ENCODE results near the gene KCTD20. TPM values are rescaled to one million over a fixed set of nuclear protein-coding genes. Genes with fewer than 3 reads are reported as not detected.

Gene KCTD20
- total RNA-seq, 6 experiments from 2014 or later, result 53.0 to 81.7 (median 65.4) TPM

DNA sequence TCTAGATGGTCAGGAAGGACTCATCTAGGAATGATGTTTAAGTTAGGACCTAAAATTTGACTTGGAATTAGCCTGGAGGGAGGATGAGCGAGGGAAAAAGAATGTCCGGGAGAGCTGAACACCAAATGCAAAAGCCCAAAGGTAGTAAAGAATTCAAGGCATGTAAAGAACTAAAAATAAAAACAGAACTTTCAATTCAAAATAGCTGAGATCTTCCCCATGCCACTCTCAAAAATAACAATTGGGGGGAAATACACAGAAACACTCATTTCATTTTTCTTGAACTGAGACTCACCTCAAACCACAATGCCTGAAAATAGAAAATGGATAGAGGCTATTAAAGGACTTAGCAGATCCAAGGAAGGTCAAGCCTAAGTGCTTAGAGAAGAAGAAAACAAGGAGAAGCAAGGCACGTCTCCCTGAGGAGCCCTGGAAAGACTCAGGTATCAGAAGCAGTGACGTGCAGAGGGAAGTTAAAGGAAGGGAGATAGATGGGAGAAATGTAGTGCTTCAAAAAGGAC lies 10.6 kb upstream of the KCTD20 start:
- peaks cover 68% of the 10 kb centered on the region for H3K4me1 Mint-ChIP-seq (ENCODE audit: low read depth)
- TF ChIP-seq, protein P1, sequence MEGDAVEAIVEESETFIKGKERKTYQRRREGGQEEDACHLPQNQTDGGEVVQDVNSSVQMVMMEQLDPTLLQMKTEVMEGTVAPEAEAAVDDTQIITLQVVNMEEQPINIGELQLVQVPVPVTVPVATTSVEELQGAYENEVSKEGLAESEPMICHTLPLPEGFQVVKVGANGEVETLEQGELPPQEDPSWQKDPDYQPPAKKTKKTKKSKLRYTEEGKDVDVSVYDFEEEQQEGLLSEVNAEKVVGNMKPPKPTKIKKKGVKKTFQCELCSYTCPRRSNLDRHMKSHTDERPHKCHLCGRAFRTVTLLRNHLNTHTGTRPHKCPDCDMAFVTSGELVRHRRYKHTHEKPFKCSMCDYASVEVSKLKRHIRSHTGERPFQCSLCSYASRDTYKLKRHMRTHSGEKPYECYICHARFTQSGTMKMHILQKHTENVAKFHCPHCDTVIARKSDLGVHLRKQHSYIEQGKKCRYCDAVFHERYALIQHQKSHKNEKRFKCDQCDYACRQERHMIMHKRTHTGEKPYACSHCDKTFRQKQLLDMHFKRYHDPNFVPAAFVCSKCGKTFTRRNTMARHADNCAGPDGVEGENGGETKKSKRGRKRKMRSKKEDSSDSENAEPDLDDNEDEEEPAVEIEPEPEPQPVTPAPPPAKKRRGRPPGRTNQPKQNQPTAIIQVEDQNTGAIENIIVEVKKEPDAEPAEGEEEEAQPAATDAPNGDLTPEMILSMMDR (IDR thresholded peaks at IDR 0.05), result no peak
- peak overlapping the region; percentile 85 for H3K27ac Mint-ChIP-seq
- peak; percentile 53 for DNase-seq
- H3K4me3 Mint-ChIP-seq, result peak overlapping the region; percentile 77
- peaks cover 6% of the 10 kb centered on the region; the same call in 1 of the 2 replicates for H3K9me3 Mint-ChIP-seq
- peaks cover 6% of the 10 kb centered on the region for H3K36me3 Mint-ChIP-seq (ENCODE audit: low read depth)
- H3K27me3 Mint-ChIP-seq (ENCODE audit: insufficient read depth), result no peaks in the 10 kb centered on the region

DNA sequence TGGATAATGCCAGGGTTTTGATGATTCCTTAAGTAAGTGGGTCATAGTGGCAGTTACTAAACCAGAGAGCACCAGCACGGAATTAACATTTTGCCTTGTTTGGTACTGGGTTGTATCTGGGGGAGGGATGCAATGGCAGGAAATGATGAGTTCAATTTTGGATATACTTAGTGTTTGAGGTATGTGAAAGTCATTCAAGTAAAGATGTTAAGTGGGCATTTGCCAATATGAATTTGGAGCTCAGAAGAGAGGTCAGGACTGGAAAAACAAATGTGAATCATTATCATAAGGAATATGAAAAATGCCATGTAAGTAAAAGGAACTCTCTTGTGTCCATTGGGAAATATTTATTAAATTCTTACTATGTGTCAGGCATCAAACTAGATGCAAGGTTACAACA lies 6.3 kb upstream of the KCTD20 start:
- Mint-ChIP-seq H3K4me3 (peak overlapping the region; percentile 13; the same call in 1 of the 2 replicates), H3K4me1 (ENCODE audit: low read depth) (peaks cover 53% of the 10 kb centered on the region), H3K27ac (peak overlapping the region; percentile 67), H3K36me3 (ENCODE audit: low read depth) (peaks cover 6% of the 10 kb centered on the region), H3K9me3 (peaks cover 6% of the 10 kb centered on the region; the same call in 1 of the 2 replicates), H3K27me3 (ENCODE audit: insufficient read depth) (no peaks in the 10 kb centered on the region)
- TF ChIP-seq, protein P1 (IDR thresholded peaks at IDR 0.05), result no peak
- DNase-seq, result peak; percentile 30

DNA sequence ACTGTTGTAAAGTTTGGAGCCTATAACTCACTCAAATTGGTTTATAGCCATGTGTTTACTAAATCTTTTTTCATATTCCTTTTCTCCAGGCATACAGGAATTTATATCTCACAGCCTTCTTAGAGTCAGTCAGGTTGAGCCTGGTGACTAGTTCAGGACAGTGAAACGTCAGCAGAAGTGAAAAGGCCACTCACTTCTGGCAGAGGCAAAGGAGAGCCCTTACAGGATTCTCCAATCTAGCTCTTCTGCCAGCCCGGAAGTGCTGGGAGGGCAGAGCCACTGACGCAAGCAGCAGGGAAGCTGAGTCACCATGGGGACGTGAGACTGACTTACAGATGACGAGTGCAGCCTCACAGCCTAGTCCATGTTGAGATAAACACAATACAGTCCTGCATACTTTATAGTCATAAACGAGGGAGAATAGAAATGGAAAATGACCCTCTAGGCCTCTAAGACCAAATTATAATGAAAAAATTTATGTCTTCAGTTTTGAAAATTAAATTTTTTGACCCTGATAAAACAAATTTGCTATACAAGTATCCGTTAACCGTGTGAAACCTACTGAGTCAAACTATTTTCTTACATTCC lies 1.4 kb upstream of the KCTD20 start:
- H3K27me3 Mint-ChIP-seq (ENCODE audit: insufficient read depth), result peaks cover 2% of the 10 kb centered on the region; the same call in 1 of the 2 replicates
- H3K4me1 Mint-ChIP-seq (ENCODE audit: low read depth), result peaks cover 53% of the 10 kb centered on the region
- H3K36me3 Mint-ChIP-seq (ENCODE audit: low read depth), result peaks cover 23% of the 10 kb centered on the region
- peak; percentile 99 for DNase-seq
- H3K27ac Mint-ChIP-seq, result peak overlapping the region; percentile 93
- H3K4me3 Mint-ChIP-seq, result peak overlapping the region; percentile 60
- H3K9me3 Mint-ChIP-seq, result no peaks in the 10 kb centered on the region
- TF ChIP-seq, protein P1 (IDR thresholded peaks at IDR 0.05), result no peak

DNA sequence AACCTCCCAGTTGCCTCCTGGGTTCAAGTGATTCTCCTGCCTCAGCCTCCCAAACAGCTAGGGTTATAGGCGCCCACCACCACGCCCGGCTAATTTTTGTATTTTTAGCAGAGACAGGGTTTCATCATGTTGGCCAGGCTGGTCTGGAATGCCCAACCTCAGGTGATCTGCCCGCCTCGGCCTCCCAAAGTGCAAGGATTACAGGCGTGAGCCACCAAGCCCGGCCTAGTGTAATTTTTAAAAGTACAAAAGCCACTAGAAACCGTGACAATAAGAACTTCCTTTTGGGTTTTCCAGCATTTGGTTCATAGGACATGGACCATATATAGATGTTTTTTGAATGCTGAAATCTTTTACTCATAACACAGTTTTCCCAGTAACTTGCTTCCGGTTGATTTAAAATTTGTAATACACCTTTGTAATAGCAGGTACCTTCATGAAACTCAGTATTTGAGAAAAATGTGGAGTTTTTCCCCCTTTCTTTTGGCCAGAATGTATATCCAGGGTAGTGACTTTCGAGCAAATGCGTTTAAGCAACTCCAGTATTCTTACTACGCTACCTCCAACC lies 613 bp upstream of the KCTD20 start:
- TF ChIP-seq, protein P1 (IDR thresholded peaks at IDR 0.05), result no peak
- peaks cover 23% of the 10 kb centered on the region for H3K36me3 Mint-ChIP-seq (ENCODE audit: low read depth)
- peaks cover 2% of the 10 kb centered on the region; the same call in 1 of the 2 replicates for H3K27me3 Mint-ChIP-seq (ENCODE audit: insufficient read depth)
- H3K4me3 Mint-ChIP-seq, result peak overlapping the region; percentile 98
- no peaks in the 10 kb centered on the region for H3K9me3 Mint-ChIP-seq
- DNase-seq, result no peak
- peak overlapping the region; percentile 93 for H3K27ac Mint-ChIP-seq
- H3K4me1 Mint-ChIP-seq (ENCODE audit: low read depth), result peaks cover 45% of the 10 kb centered on the region

DNA sequence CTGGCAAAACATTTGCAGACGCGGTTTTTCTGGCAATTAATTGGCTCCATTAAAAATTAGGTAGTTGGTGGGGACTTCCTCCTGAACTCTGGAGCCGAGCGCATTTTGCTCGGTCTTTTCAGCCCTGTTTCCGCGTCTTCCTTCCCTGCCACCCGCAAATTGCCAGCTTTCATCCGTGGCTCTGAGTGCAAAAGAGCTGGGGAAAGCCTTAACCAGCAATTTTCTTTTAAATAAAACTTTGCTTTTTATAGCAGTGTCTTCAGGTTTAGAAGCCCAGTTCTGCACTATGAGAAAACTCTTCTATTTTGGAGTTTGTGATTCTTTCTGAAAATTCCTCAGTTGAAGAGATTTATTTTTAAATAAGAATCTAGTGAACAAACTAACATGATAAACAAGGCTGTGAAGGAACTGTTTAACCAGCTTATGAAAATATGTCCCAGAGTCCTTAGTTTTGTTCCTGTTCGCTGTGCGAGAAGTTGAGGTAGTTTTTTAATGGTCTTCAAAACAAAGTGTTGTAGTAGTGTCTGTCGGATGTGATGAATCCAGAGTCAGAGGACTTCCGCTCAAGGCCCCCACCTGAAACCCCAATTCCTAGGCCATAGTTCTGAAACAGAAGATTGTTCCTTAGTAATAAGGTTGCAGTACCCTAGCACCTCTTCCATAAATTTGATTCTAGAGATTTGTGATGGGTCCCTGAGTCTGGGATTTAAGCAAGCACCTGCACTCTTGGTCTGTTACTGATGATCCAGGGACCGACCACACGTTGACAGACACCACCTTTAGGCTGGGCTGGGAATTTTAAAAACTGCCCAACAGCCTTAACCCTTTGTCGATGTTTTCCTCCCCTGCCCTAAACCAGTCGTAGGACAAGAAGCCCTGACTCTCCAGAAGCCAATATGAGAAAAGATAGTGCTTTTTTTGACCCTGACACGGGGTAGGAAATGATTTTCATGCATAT lies 950 bp downstream of the KCTD20 start:
- TF ChIP-seq, protein P1 (IDR thresholded peaks at IDR 0.05), result peak; percentile 45
- H3K9me3 Mint-ChIP-seq, result peaks cover 3% of the 10 kb centered on the region
- DNase-seq, result peak; percentile 15
- peak overlapping the region; percentile 93 for H3K27ac Mint-ChIP-seq
- peaks cover 44% of the 10 kb centered on the region for H3K4me1 Mint-ChIP-seq (ENCODE audit: low read depth)
- peaks cover 32% of the 10 kb centered on the region for H3K36me3 Mint-ChIP-seq (ENCODE audit: low read depth)
- peak overlapping the region; percentile 98 for H3K4me3 Mint-ChIP-seq
- H3K27me3 Mint-ChIP-seq (ENCODE audit: insufficient read depth), result peaks cover 2% of the 10 kb centered on the region; the same call in 1 of the 2 replicates

Data from HFFc6 (cell line).